ENCODE measurements around the gene WAPL. TPM values are rescaled to one million over a fixed set of nuclear protein-coding genes. Genes with fewer than 3 reads are reported as not detected.
A peak's percentile ranks its signal among the peaks of the same experiment; 100 is the strongest.

WAPL gene
- polyA plus RNA-seq, 1 experiment, result 24.5 TPM

DNA sequence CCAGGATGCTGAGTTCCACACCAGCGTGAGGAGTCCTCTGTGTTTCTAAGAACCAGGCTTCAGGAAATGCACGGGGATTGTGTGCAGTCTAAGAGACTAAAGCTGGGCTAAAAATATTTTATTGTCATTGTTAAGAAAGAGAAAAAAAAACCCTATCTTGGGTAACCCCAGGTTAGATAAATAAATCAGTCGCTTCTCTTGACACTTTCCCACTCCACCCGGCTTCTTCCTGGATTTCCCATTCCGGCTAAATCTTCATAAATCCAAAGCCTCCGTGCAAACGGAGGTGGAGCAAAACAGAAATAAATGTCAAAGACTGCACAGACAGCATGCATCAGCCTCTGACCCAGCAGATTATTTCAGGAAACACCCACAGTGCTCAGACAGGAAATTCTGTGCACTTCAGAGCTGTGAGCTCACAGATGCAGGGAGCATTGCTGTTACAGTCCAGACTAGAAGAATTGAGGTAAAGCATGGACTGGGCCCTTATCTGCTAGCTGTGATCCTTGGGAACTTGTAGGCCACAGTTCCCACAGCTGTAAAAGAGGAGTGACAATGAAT lies 110.2 kb downstream of the WAPL start:
- TF ChIP-seq CTCF (IDR thresholded peaks at IDR 0.05; ENCODE audit: low read depth, low read length), result no peak
- POLR2A ChIA-PET, result interaction anchor here (0.6 to 1.2 kb wide), 3 partner anchors 11 to 342 kb away, joined by 3 read pairs; no protein-coding TSS in a partner anchor
- Histone ChIP-seq H3K4me3 (ENCODE audit: low read depth, low read length) (no peak overlapping the region), H3K27ac (ENCODE audit: low read depth, low read length) (peak overlapping the region; percentile 58), H3K9me3 (ENCODE audit: control insufficient read depth, insufficient read depth, low read length) (no peaks in the 10 kb centered on the region; the same call in 1 of the 2 replicates), H3K27me3 (ENCODE audit: control insufficient read depth, insufficient read depth, low read length) (no peaks in the 10 kb centered on the region)
- CTCF ChIA-PET, result interaction anchor here (0.6 to 2.4 kb wide), 3 partner anchors 10 to 26 kb away, joined by 3 to 10 read pairs (median 6); no protein-coding TSS in a partner anchor
- peak; percentile 46 for DNase-seq (ENCODE audit: low read depth, low spot score)

DNA sequence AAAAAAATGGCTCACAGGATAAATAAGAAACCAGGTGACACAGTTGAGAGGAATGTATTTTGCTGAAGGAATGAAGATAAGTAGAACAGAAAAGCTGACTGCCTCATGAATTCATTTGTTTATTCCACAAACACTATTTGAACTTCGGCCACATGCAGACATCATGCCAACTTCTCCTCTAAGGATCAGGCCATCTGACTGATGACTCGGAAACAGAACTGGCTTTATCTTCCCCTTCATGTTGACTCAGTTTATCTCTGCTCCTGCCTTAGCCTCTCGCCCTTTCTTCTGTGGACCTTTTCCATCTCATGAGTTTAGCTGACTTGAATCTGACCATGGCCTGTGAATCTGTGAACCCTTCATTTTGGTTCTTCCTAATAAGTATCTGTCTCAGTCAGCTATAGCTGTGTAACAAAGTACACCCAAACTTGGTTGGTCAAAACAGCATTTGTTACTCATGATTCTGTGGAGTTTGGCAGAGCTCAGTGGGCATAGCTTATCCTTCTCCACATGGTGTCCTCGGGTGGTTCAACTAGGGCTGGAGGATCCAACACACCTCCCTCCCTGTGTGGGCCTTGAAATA lies 111.0 kb downstream of the WAPL start:
- peak; percentile 37 for DNase-seq (ENCODE audit: low read depth, low spot score)
- ChIA-PET POLR2A (interaction anchor here (0.7 to 1.2 kb wide), 3 partner anchors 11 to 193 kb away, joined by 3 read pairs; no protein-coding TSS in a partner anchor), CTCF (interaction anchor here (0.7 to 2.4 kb wide), 3 partner anchors 9 to 298 kb away, joined by 3 to 10 read pairs (median 6); no protein-coding TSS in a partner anchor)
- H3K27ac ChIP-seq (ENCODE audit: low read depth, low read length), result peak overlapping the region; percentile 58
- H3K4me3 ChIP-seq (ENCODE audit: low read depth, low read length), result no peak overlapping the region
- no peaks in the 10 kb centered on the region; the same call in 1 of the 2 replicates for H3K9me3 ChIP-seq (ENCODE audit: control insufficient read depth, insufficient read depth, low read length)
- no peak for TF ChIP-seq CTCF (IDR thresholded peaks at IDR 0.05; ENCODE audit: low read depth, low read length)
- no peaks in the 10 kb centered on the region for H3K27me3 ChIP-seq (ENCODE audit: control insufficient read depth, insufficient read depth, low read length)

DNA sequence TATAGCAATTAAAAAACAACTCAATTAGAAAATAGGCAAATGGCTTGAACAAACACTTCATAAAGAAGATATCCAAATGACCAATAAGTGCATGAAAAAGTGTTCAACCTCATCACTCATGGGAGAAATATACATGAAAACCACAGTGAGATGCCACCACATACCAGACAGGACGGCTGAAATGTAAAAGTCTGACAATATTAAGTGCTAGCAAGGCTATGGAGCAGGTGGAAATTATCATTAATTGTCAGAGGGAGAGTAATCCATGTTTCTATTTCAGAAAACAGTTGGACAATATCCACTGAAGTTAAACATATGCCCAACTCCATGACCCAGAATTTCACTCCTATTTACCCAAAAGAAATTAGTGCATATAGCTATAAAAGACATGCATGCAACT lies 112.4 kb downstream of the WAPL start:
- H3K27ac ChIP-seq (ENCODE audit: low read depth, low read length), result no peak overlapping the region
- ChIA-PET CTCF (interaction anchor here (1.4 kb wide), 1 partner anchor 9 kb away, joined by 5 read pairs; no protein-coding TSS in a partner anchor), POLR2A (no interaction called here)
- no peaks in the 10 kb centered on the region; the same call in 1 of the 2 replicates for H3K9me3 ChIP-seq (ENCODE audit: control insufficient read depth, insufficient read depth, low read length)
- DNase-seq (ENCODE audit: low read depth, low spot score), result no peak
- TF ChIP-seq CTCF (IDR thresholded peaks at IDR 0.05; ENCODE audit: low read depth, low read length), result no peak
- no peak overlapping the region for H3K4me3 ChIP-seq (ENCODE audit: low read depth, low read length)
- H3K27me3 ChIP-seq (ENCODE audit: control insufficient read depth, insufficient read depth, low read length), result no peaks in the 10 kb centered on the region

GRCh38 chr10:86403183-86403797 lies 118.3 kb downstream of the WAPL start:
- no peak for TF ChIP-seq CTCF (IDR thresholded peaks at IDR 0.05; ENCODE audit: low read depth, low read length)
- POLR2A ChIA-PET, result no interaction called here
- Histone ChIP-seq H3K27ac (ENCODE audit: low read depth, low read length) (no peak overlapping the region), H3K27me3 (ENCODE audit: control insufficient read depth, insufficient read depth, low read length) (no peaks in the 10 kb centered on the region), H3K4me3 (ENCODE audit: low read depth, low read length) (no peak overlapping the region), H3K9me3 (ENCODE audit: control insufficient read depth, insufficient read depth, low read length) (peaks cover 3% of the 10 kb centered on the region; the same call in 1 of the 2 replicates)
- CTCF ChIA-PET, result no interaction called here
- no peak for DNase-seq (ENCODE audit: low read depth, low spot score)

All from AG04450 (cell line).